Measurements from ENCODE around the gene SPAG16.

- TF ChIP-seq POLR2A (IDR thresholded peaks at IDR 0.05) (no peak), POLR2AphosphoS5 (IDR thresholded peaks at IDR 0.05) (no peak)
Observed at GRCh38 chr2:213279971-213280370, 4.3 kb upstream of the SPAG16 start.

Measured in spleen (tissue), 3 donors.